HepG2 (cell line): ENCODE data around the gene PRSS2. TPM values are rescaled to one million over a fixed set of nuclear protein-coding genes. Genes with fewer than 3 reads are reported as not detected.

ENCODE experiments used
- AKAP8 ChIP-seq: sonication (generic); formaldehyde crosslinking; IDR thresholded peaks from 2 replicates; pipeline ENCODE4 v1.5.1; 2020; ENCODE audit warnings: mild to moderate bottlenecking, missing genetic modification reagents
- ERF ChIP-seq: IDR thresholded peaks from 2 replicates; pipeline ENCODE4 v1.6.1; 2018; ENCODE audit warnings: missing biosample characterization, missing genetic modification reagents
- HNF4A ChIP-seq: sonication (generic); formaldehyde crosslinking; IDR thresholded peaks from 2 replicates; pipeline ENCODE4 v1.4.0; 2020; ENCODE audit warnings: missing genetic modification reagents
- ISX ChIP-seq: sonication (generic); formaldehyde crosslinking; conservative IDR thresholded peaks from 2 replicates; pipeline ENCODE4 v1.5.0; 2020; ENCODE audit warnings: missing genetic modification reagents
- JARID2 ChIP-seq: sonication (generic); formaldehyde crosslinking; IDR thresholded peaks from 2 replicates; pipeline ENCODE4 v1.8.1; 2023; ENCODE audit warnings: missing genetic modification reagents, inconsistent platforms; ENCODE audit not compliant: insufficient replicate concordance
- KAT7 ChIP-seq: IDR thresholded peaks from 2 replicates; pipeline ENCODE4 v1.6.1; 2018; ENCODE audit warnings: borderline replicate concordance, missing compliant biosample characterization
- MTA3 ChIP-seq: sonication (generic); formaldehyde crosslinking; IDR thresholded peaks from 2 replicates; pipeline ENCODE4 v1.4.0; 2020; ENCODE audit warnings: missing genetic modification reagents
- NR2F6 ChIP-seq, 2 experiments: IDR thresholded peaks; 2 replicates each; pipeline ENCODE4 v1.6.1; 2016; ENCODE audit warnings: antibody characterized with exemption in 1 of 2, mild to moderate bottlenecking in 1 of 2
- POLR2G ChIP-seq: fragments of 200-400 bp; formaldehyde crosslinking; IDR thresholded peaks from 2 replicates; pipeline ENCODE4 v1.6.1; 2018; ENCODE audit warnings: mild to moderate bottlenecking, low read depth, low read length, moderate library complexity
- SALL1 ChIP-seq: sonication (generic); formaldehyde crosslinking; IDR thresholded peaks from 2 replicates; pipeline ENCODE4 v1.8.0; 2022; ENCODE audit warnings: mild to moderate bottlenecking, missing genetic modification reagents
- U2AF1 ChIP-seq: fragments of 200-400 bp; formaldehyde crosslinking; optimal IDR thresholded peaks from 2 replicates; pipeline ENCODE3; 2017; ENCODE audit warnings: mild to moderate bottlenecking, low read depth, low read length
- ZFP36 ChIP-seq: fragments of 150-350 bp; IDR thresholded peaks from 2 replicates; pipeline ENCODE4 v1.6.1; 2018; ENCODE audit warnings: borderline replicate concordance, low read length, low read depth; ENCODE audit not compliant: partially characterized antibody
- ZNF879 ChIP-seq: sonication (generic); formaldehyde crosslinking; IDR thresholded peaks from 2 replicates; pipeline ENCODE4 v1.8.1; 2023; ENCODE audit warnings: missing genetic modification reagents
- polyA plus RNA-seq, 8 experiments: library from polyadenylated mRNA; depleted of rRNA in 3 of 8; stranded (reverse) in 7 of 8; unstranded in 1 of 8; fragments of >200 nt; fragmentation: Illumina TruSeq in 4 of 8; extraction: Trizol in 4 of 8; gene quantifications; 2 replicates each; pipeline versions ENCODE4 v1.2.1 to v1.2.3, GENCODE V29; 2011 to 2016; ENCODE audit warnings: low read depth in 4 of 8, missing spikeins in 1 of 8, mixed read lengths in 1 of 8; ENCODE audit not compliant: insufficient read depth in 1 of 8
- total RNA-seq, 5 experiments: library from RNA; depleted of rRNA; stranded (reverse); fragments of >200 nt; fragmentation: Illumina TruSeq; extraction: Trizol; gene quantifications; 2 replicates each; pipeline ENCODE4 v1.2.3, GENCODE V29; 2016; ENCODE audit warnings: low read depth in 1 of 5
- TF ChIP-seq, protein P1 (sequence below): sonication (generic); formaldehyde crosslinking; IDR thresholded peaks from 2 replicates; pipeline ENCODE4 v1.5.1; 2020; ENCODE audit warnings: mild to moderate bottlenecking, missing genetic modification reagents, moderate library complexity
- TF ChIP-seq, protein P2 (sequence below): sonication (generic); formaldehyde crosslinking; IDR thresholded peaks from 2 replicates; pipeline ENCODE4 v1.8.1; 2023; ENCODE audit warnings: missing genetic modification reagents, inconsistent platforms, borderline replicate concordance
- TF ChIP-seq, protein P3 (sequence below): IDR thresholded peaks from 2 replicates; pipeline ENCODE4 v1.4.0; 2020; ENCODE audit warnings: mild to moderate bottlenecking, missing genetic modification reagents

PRSS2 gene
- total and polyA plus RNA-seq, 2 of the 13 experiments (the other 11 are each of a cell fraction or from before 2014, with no cell fraction given): not detected

DNA sequence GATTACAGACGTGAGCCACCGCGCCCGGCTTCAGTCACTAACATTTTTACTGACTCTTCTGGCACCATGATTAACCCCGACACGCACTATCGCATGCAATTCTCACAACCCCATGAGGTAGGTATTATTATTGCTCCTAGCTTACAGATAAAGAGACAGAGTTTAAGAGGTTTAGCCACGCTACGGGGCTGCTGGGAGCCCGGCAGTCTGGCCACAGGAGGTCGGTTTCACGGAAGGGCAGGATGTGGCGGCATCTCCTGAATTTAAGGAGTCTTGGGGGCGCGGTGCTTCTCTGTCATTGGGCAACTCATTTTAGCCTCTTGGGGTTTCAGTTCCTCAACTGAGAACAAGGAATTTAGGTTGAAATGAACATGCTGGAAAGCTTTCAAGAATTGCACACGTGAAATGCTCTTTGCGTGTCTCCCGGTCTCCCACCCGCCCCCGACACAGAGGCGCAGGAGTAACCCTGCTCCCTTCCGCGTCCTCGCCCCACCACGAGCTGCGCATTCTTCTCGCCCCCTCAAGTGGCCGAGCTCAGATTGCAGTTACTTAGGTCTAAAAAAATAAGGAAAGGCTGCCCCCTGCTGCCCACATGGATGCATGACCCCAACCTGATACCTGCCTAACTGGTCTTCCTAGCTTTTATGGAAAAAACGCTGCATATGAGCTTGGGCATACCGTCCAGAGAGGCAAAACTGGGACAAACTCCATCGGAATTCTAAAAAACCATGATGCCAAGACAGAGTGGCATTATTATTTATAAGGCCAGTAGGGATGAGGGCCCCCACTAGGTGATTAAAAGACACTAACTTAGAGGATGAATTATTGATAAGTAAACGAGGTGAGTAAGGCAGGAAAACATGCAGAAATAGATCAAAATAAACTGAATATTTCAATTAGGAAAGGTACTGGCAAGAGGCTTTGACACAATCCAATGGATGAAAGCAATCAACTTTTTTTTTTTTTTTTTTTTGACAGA is 12.4 kb downstream of the PRSS2 start (continued):
- TF ChIP-seq ISX (CRISPR knock-in tag) (no peak), HNF4A (CRISPR knock-in tag) (no peak), SALL1 (no peak), ZNF879 (CRISPR knock-in tag) (no peak), ZFP36 (peak; percentile 96), U2AF1 (no peak), MTA3 (CRISPR knock-in tag) (no peak), POLR2G (no peak), KAT7 (CRISPR knock-in tag) (no peak), NR2F6 (IDR thresholded peaks at IDR 0.05) (no peak), NR2F6 (CRISPR knock-in tag; IDR thresholded peaks at IDR 0.05) (no peak), ERF (CRISPR knock-in tag) (no peak), AKAP8 (CRISPR knock-in tag) (no peak), JARID2 (CRISPR knock-in tag) (no peak)
- TF ChIP-seq, protein P1, sequence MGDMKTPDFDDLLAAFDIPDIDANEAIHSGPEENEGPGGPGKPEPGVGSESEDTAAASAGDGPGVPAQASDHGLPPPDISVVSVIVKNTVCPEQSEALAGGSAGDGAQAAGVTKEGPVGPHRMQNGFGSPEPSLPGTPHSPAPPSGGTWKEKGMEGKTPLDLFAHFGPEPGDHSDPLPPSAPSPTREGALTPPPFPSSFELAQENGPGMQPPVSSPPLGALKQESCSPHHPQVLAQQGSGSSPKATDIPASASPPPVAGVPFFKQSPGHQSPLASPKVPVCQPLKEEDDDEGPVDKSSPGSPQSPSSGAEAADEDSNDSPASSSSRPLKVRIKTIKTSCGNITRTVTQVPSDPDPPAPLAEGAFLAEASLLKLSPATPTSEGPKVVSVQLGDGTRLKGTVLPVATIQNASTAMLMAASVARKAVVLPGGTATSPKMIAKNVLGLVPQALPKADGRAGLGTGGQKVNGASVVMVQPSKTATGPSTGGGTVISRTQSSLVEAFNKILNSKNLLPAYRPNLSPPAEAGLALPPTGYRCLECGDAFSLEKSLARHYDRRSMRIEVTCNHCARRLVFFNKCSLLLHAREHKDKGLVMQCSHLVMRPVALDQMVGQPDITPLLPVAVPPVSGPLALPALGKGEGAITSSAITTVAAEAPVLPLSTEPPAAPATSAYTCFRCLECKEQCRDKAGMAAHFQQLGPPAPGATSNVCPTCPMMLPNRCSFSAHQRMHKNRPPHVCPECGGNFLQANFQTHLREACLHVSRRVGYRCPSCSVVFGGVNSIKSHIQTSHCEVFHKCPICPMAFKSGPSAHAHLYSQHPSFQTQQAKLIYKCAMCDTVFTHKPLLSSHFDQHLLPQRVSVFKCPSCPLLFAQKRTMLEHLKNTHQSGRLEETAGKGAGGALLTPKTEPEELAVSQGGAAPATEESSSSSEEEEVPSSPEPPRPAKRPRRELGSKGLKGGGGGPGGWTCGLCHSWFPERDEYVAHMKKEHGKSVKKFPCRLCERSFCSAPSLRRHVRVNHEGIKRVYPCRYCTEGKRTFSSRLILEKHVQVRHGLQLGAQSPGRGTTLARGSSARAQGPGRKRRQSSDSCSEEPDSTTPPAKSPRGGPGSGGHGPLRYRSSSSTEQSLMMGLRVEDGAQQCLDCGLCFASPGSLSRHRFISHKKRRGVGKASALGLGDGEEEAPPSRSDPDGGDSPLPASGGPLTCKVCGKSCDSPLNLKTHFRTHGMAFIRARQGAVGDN (CRISPR knock-in tag): no peak; the same call in 1 of the 2 replicates
- TF ChIP-seq, protein P2, sequence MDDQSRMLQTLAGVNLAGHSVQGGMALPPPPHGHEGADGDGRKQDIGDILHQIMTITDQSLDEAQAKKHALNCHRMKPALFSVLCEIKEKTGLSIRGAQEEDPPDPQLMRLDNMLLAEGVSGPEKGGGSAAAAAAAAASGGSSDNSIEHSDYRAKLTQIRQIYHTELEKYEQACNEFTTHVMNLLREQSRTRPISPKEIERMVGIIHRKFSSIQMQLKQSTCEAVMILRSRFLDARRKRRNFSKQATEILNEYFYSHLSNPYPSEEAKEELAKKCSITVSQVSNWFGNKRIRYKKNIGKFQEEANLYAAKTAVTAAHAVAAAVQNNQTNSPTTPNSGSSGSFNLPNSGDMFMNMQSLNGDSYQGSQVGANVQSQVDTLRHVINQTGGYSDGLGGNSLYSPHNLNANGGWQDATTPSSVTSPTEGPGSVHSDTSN: no peak
- TF ChIP-seq, protein P3, sequence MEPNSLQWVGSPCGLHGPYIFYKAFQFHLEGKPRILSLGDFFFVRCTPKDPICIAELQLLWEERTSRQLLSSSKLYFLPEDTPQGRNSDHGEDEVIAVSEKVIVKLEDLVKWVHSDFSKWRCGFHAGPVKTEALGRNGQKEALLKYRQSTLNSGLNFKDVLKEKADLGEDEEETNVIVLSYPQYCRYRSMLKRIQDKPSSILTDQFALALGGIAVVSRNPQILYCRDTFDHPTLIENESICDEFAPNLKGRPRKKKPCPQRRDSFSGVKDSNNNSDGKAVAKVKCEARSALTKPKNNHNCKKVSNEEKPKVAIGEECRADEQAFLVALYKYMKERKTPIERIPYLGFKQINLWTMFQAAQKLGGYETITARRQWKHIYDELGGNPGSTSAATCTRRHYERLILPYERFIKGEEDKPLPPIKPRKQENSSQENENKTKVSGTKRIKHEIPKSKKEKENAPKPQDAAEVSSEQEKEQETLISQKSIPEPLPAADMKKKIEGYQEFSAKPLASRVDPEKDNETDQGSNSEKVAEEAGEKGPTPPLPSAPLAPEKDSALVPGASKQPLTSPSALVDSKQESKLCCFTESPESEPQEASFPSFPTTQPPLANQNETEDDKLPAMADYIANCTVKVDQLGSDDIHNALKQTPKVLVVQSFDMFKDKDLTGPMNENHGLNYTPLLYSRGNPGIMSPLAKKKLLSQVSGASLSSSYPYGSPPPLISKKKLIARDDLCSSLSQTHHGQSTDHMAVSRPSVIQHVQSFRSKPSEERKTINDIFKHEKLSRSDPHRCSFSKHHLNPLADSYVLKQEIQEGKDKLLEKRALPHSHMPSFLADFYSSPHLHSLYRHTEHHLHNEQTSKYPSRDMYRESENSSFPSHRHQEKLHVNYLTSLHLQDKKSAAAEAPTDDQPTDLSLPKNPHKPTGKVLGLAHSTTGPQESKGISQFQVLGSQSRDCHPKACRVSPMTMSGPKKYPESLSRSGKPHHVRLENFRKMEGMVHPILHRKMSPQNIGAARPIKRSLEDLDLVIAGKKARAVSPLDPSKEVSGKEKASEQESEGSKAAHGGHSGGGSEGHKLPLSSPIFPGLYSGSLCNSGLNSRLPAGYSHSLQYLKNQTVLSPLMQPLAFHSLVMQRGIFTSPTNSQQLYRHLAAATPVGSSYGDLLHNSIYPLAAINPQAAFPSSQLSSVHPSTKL (CRISPR knock-in tag): 0 out of 2 replicates have a peak, but pooled peaks have one; percentile 17
- TF ChIP-seq, all 625 proteins: peak for 13
